ENCODE data around the gene DOCK10. TPM values are rescaled to one million over a fixed set of nuclear protein-coding genes. Genes with fewer than 3 reads are reported as not detected.

DOCK10 gene
- total RNA-seq, 2 donors from 2014 or later, result 185 to 233 TPM

DNA sequence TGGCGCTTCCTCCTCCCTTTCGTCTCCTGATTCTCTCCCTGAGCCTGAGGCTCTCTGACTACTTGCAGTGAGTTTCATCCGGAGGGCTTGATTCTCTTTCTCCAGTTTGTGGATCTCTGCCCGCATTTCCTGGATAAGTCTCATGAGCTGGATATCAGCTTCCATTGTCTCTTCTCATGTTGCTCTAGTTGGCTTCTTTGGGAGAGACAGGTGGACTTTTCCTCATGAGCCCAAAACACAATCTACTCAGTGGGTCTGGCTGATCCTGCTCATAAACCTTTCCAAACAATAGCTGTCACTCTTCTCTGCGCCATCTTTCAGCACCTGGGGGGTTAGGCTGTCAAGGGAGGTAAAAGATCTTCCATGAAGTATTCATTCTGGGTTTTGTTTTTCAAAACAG is 326.1 kb downstream of the DOCK10 start, which contains the start of gene CCDC195:
TSS of gene CCDC195 (minus strand) at position 165 of the 400 bp plus-strand sequence. CDS start at position 165, 0 bp downstream.
- no peak within 1 kb of the TSS for H3K27ac Mint-ChIP-seq
- H3K36me3 Mint-ChIP-seq (ENCODE audit: low read depth), result no peaks in the 10 kb centered on the region
- no peaks in the 10 kb centered on the region for H3K9me3 ChIP-seq (ENCODE audit: control insufficient read depth, low read length, poor library complexity, severe bottlenecking)
- H3K4me1 Mint-ChIP-seq, result no peaks in the 10 kb centered on the region
- DNase-seq (no peak), ATAC-seq (no peak)
- H3K27me3 Mint-ChIP-seq, result peaks cover 31% of the 10 kb centered on the region
- H3K4me3 Mint-ChIP-seq, result no peak within 1 kb of the TSS

All from T-helper 17 cell (primary cell).